ENCODE measurements around the gene PTPRE.

The PTPRE gene

DNA sequence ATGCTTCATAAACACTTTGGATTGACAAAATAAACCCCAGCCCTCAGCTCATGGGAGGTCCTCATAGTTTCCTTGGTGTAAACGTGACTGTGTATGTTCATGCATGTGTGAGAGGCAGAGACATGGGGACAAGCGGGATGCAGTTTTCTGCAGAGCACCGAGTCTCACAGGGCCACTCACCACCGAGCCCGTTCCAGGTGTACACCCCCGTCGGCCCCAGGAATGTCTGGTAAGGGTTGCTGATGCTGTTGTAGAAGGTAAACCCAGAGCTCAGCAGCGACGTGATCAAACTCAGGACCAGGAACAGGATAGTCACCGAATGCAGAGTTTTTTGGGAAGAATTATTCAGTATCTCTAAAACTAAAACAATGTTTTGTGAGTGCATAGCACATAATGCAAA, 23.4 kb upstream of the PTPRE start:
- no peak for DNase-seq

DNA sequence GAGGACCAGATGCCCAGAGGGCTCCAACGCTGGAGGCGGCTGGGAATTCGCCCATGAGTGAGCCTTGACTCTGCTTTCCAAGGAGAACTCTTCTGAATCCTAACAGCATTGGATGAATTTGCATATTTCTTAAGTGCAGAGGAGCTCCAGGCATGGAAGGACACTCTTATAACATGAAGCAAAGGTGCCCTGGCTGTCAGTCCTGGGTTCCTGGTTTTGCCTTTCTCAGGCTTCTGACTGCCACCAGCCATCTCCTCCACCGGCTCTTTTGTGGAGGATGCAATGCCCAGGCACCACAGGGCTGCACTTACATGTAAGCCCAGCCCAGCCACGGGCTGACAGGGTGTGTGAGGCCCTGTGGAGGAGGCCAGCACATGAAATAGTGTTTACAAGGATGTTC, 22.4 kb upstream of the PTPRE start:
- DNase-seq, result no peak

DNA sequence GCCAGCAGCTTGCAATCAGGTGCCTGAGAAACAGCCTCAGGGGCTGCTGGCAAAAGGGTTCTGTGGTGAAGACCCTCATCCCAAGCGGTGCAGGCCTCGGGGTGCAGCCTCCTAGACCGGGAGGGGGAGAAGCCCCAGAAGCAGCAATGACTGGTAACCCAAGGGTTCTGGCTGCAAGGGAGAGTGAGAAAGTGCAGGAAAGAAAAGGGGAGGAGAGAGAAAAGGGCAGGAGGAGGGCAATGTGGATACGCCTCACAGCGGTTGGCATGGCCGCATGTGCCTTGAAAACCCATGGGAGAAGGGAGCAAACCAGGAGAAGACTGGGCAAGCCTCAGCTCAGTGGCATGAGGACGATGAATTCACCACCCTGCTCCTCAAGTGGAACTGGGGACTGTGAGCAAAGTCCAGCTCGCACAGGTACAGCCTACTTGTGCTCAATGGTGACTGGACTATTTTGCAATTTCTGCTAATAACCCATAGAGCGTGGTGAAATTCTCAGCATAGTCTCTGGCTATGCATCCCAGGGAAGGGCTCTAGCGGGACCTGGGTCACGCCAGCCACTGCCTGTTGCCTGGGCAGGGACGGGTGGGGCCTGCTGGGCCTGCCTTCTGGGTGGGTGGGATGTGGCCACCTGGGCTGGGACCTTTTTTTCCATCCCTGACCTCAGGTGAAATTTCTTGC, 20.4 kb upstream of the PTPRE start:
- DNase-seq, result no peak

DNA sequence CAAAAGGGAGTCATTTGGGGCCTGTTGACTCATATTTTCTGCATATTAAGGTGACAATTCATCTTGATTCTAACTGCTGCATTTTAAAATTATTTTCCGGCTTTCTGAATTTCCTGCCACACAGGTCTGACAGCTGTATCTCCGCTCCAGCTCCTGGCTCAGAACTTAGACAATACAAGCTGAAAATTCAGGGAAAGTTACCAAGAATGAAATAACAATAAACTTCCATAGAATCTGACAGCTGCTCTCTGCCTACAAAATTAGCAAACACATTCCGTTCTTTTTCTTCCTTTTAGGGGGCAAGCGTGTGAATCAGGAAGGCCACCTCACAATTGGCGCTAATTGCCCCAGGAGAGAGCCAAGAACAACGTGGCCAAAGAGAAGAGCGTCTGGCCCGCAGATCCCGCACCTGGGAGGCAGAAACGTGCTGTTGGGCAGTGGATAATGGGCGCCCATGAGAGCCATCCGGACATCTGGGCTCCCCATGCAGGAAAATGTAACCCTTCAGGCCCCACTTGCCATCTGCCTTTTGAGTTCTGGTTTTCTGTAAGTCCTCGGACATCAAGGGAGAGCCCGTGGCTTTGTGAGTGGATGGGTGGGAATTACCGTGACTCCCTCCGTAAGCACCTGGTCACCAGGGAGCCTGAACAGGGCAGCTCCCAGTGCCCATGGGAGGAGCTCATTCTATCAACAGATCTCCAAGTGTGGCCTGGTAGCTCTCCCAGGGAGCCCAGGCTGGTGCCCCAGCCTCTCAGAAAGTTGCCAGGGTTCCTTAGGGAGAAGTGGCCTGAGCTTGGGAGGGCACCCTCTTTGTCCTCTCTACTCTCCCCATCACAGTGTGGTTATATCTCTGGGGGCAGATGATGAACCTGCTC, 19.1 kb upstream of the PTPRE start:
- no peak for DNase-seq

DNA sequence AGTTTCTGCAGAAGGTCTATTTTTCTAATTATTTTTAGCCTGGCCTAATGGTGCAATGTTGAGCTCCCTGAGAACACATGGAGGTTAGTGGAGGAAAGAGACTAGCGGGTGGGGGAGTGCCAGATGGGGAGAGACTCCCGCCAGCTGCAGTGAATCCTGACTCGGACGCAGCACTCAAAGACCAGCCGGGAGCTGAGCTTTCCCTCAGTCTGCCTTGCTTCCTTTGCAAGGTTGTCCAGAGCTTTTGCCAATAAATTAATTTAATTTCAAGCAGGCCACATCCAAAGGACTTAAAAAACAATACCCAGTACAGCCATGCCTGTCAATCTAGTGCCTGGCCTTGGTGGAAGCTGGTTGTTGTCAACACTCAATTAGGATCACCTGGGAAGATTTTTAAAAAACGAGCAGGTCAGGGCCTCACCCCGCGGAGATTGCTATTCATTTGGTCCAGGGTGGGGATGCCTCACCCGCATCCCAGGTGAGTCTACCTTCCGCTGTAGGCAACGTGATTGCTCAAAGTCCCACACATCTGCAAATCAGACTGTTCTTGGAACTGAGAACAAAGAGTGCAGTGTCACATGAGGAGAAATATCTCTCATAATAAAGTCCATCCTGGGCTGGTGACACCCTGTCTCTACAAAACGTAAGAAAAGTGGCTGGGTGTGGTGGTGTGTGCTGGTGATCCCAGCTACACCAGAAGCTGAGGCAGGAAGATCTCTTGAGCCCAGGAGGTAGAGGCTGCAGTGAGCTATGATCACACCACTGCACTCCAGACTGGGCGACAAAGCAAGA, 18.2 kb upstream of the PTPRE start:
- no peak for DNase-seq

DNA sequence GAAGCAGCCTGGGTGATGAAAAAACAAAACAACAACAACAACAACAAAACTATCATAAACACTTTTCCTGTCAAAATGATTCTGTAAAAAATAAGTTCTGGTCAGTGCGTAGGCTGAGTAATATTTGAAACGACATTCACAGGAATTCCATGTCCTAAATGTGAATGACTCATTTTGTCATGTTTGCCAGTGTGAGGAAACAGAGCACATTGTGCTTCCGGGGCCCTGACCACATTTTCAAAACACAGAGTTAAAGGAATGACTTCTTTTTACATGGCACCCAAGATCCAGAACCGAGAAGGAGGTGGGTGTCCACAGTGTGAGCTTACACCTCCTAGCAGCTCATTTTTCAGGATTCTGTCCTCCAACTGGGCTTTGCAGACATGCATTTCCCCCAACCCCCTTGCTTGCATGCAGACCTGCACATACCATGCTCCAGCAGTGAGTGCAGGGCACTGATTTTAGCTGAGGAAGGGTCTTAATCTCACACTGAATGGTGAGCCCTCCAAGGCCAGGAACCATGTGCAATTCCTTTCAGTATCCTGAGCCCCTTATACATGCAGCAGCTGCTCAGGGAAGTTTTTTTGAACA, 17.2 kb upstream of the PTPRE start:
- DNase-seq, result no peak

DNA sequence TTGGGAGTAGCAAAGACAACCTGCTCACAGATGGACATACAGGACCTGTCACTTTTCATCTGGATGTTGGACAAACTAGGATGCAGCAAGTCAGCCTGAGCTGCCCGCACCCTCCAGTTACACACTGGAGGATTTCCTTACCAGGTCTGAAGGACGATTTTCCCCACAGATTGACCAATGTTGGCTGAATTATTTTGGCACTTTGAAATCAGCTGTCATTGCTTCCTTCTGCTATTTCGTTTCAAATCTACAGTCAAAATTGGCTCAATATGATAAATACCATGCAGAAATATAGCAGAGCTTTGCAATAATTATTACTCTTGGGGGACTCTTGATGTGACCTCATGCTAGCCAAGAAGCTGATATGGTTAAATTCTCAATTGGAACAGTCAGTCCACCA, 16.7 kb upstream of the PTPRE start:
- no peak for DNase-seq

DNA sequence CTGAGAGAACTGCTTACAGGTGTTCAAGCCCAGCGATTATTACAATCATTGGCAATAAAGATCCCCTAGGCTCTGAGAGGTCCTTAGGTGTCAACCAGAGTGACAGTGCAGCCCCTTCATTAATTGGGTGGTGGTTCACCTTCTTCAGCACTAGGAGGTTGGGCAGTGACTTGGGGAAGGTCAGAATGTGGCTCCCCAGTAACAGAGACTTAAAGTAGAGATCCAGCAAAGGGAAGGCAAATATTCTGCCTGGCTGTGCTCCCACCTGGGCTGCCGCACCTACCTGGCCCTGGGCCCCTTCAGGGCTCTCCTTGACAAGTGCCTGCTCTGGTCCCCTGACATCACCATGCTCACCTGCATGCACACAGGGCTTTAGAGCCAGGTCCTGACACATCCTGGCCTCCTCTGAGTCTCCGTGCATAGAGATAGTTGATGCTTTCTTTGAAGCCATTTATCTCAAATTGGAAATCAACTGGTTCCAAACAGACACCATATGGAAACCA, 16.0 kb upstream of the PTPRE start:
- no peak for DNase-seq

DNA sequence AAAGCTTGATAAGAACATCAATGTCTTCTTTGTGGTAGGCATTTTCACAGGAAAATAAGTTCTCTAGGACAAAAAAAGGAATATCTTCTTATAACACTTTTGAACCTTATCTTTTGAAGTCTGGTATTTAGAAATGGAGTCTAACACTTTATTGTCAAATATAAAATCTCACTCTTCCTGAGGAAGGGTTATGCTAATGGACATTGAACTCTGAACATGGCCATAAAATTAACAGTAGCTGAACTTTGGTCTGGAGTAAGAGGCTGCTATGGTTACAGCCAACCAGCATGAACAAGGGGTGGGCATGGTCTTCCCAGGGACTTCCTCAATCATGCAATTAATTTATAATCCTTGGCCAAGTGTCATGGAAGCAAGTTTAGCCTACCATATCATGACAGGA, 14.2 kb upstream of the PTPRE start, which contains the start of gene CLRN3:
Gene CLRN3 (minus strand): TSS at position 199 of the 400 bp plus-strand sequence. CDS start 157 bp downstream, at position 42.
- DNase-seq, result no peak

DNA sequence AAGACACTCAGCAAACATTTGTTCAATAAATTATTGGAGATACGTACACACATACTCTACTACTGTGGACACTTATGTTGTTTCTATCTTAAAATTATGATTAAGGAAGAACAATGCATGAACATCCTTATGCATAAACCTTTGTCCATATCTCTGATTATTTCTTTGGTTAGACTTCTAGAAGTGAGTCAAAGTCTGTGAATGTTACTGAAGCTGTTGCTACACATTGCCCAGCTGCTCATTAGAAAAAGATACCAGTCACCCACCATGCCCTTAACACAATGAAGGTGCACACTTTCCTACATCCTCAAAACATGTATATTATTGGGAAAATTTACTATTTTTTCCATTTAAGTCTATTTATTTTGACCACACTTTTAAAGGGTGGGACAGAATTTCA, 12.8 kb upstream of the PTPRE start:
- no peak for DNase-seq

DNA sequence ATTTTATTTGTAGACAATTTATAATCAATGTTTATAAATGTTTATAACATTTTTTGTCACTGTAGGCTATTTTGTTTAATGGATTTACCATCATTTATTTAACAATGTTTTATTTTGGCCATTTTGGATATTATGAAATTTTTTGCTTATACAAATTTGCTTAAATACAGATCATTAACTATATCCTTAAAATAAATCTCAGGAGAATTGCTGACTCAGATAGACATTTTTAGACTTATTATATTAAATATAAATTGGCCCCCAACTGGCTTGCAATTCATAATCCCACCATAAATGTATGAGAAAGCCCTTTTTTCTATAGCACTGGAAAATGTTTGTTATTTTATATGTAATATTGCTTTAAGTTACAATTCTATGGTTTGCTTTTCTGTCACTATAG, 10.3 kb upstream of the PTPRE start:
- no peak for DNase-seq

DNA sequence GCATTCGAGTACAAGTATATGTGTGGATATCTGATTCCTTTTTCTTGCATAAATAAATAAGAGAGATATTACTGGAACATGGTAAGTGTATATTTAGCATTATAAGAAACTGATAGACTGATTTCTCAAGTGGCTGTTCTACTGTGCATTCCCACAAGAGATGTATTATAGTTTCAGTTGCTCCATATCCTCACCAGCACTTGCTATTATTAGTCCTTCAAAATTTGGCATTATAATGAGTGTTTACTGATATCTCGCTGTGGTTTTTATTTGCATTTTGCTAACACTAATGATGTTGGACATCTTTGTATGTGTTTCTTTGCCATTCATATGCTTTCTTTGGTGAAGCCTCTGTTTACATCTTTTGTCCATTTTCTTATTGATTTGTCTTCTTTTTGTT, 9.7 kb upstream of the PTPRE start:
- no peak for DNase-seq

DNA sequence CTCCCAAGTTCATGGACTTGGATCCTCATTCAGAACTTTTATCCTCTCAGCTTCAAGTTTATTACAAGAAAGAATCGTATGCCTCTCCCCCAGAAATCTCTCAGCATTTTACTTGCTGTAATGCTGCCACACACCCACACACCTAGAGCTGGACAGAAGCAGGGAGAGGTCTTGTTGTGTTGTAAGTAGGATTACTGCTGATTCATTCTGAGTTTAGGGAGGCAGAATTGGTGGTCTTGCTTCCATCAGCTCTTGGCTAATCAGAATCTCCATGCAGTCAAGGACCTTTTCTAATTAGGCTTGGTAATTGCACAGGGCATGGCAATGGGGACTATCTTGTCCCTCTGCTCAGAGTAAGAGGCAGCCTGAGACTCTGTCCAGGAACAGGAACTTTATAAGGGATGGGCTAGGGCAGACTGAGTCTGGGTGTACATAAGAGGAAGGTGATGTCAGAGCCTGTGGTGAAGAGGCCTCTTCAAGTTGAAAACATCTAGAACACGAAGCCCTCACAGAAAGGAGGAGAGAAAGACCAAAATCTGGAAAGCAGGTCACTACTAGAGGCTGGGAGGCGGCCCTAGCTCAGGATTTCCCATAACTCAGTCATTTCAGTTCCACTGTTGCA, 7.0 kb upstream of the PTPRE start:
- DNase-seq, result no peak

DNA sequence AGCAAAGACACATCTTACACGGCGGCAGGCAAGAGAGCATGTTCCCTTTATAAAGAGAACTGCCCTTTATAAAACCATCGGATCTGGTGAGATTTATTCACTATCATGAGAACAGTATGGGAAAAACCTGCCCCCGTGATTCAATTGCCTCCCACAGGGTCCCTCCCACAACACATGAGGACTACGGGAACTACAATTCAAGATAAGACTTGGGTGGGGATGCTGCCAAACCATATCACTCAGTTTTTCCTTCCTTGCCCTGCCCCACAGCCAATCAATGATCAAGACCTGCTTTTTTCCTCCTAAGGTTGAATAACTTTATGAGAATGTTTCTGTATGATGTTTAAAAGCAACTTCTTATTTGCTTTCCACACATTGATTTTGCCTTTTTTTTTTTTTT, 3.1 kb upstream of the PTPRE start:
- DNase-seq, result no peak

DNA sequence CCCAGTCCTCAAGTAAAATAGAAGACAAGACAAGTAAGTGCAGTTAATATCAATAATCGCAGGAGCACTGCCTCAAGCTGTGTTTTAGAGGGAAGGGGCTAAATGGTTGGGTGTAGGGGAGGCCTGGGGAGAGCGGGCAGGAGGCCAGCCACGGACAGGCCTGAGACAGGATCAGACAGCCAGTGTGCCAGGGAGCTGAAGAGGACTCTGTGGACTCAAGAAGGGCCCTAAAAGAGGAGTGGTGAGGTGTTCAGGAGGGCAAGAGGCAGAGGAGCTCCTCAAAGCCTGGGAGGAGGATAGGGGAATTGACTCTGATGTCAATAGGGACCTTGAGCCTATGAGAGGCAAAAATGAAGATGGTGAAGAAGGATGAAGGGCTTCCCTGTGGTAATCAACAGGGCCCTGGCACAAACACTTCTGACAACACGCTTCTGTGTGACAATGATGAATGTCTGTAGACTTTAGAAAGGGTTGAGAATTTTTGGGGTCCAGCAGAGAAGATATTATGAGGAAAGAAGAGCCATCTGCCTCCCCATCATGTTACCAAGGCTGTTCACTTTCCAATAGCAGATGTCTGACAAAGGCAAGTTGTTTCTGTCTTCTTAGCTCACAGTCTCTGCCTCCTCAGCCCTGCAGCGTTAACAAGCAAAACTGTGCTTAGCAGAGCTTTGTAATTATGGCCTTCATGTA, 2.4 kb upstream of the PTPRE start:
- DNase-seq, result no peak

DNA sequence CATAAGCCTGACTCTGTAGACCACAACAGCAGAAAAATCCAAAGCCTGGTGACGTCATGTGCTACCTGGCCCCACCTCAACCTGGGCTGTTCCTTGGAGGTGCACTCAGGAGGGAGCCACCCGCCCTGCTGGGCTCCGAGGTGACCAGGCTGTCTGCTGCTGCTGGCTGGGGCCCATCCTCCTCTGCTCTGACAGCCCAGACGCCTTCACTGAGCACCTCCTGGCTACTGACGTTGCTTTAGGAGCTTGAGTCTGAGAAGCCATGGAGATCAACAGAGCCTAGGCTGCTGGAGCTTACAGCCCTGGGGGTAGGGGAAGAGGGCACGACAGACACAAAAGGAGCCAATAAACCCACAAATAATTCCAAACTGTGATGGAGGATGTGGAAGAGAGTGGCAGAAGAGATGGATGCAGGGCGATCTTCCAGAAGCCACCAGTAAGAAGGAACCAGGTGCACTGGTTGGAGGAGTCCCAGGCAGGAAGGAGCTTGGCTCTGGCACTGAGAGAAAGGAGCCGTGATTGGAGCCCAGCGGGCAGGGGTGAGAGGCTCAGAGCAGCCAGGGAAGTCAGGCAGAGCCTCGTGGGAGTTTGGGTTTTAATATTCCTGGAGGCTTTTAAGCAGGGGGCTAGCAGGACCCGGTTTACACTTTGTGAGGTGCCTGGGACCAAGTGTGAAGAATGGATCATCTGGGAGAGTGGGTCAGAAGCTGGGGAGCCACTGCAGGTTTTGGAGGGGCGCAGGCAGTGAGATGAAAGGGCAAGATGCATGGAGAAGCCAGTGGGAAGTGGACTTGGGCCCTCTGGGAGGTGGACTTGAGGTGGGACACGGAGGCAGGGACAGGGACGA, 1.7 kb upstream of the PTPRE start:
- no peak for DNase-seq

DNA sequence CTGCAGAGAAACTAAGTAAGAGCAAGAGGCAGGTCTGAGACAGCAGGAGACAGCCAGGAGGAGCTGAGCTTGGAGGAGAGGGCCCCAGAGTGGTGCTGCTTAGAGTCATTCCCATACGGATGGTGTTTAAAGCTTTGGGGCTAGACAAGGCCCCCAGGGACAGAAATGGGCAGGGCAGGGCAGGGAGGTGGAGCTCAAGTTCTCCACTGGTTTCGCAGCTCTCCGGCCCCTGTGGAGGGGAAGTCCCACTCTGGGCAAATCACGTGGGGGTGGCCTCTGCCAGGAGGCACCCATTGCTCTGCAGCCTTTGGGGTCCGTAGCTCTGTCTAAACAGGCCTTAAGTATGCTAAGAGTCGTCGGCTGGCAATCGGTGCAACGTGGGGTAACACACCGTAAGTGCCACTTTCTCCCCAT, 1.0 kb upstream of the PTPRE start:
- DNase-seq, result no peak

DNA sequence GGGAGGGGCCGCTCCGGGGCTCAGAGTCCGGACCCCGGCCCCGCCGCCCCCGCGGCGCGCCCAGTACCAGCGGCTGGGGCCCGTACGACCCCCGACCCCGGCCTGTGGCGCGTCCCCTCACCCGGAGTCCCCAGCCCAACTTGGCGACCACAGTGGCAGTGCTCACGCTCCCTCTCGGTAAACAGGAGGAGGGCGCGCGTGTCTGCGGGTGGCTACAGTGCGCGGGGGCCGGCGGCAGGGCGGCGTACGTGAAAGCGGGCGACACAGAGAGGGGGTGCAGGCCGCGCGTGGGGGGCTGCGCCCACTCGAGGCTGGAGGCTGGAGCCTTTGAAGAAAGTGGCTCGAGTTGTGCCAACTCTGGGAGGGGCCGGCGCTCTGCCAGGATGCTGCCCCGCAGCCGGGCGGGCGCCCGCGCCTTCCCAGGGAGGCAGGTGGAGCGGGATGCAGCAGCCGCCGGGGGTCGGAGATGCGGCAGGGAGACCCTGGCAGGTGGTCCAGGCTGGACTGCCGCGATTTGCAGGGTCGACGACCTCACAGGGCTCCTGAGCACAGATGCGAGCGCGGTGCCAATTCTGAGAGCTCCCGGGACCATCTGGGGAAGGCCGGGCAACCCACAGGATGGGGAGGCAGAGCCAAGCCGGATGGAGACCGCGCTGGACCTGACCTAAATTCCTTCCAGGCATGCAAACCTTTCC, 655 bp downstream of the PTPRE start:
- DNase-seq, result no peak

DNA sequence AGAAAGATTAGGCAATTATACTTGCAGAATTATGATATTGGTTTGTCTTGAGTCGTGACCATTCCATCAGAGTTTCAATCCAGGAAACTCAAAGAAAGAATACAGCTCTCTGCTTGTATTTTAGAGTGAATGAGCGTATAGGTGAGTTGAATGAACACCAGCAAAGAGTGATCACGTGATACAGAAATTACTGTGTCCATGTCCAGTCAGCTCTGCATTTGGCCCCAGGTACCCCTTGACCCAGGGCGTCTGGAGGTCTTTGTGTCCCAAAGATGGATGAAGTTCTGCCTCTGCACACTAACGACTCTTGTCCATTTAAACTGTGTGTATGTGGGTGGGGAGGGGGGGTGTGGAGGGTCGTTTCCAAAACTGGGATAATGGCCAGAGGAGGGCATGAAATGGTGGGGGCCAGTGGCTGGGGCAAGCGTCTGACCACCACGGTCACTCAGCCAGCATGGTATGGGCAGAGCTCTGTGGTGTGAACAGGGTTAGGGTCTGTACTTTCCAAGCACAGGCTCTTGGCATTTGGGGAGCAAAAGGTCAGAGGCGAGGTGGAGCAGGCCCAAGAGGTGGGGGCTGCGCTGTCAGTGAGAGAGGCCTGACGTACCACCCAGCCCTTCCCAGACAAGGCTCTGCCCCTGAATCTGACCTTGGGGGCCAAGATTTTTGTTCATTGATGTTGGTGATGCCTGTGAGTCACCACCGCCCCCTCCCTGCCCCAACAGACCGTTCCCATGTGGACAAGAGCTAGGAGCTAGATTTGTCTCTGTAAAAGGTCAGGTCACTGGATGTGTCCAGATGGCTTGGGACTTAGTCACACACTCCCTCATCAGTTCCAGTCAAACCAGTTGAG, 1.4 kb downstream of the PTPRE start:
- no peak for DNase-seq

DNA sequence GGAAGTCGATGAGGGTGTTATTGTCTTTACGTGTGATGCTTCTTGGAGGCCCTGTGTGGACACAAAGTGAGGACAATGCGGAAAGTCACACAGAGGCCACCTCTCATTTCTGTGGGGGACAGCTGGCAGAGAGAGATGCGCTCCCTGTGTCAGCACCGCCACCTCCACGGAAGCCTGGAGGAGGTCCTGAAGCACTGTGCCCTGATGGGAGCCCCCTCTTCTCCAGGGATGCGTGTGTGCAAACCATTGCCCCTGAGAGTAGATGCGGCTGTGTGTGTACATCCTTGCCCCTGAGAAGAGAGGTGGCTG, 2.0 kb downstream of the PTPRE start:
- DNase-seq, result no peak
